Activated CD4-positive, alpha-beta memory T cell treated with anti-CD3 and anti-CD28 coated beads, Interleukin-2, amount 10 ng/mL, durations not matched to agents 7 days and 5 days (primary cell): ENCODE data around the gene TNFRSF19. TPM values are rescaled to one million over a fixed set of nuclear protein-coding genes. Genes with fewer than 3 reads are reported as not detected.

Experiments used
- CTCF ChIA-PET: fragments of 350-600 bp; sonication (Branson Sonifier 250); formaldehyde crosslinking; loops from one replicate; lab custom pipeline; 2021; ENCODE audit warnings: antibody characterized with exemption, inconsistent platforms; lab: Charles Lee
- POLR2A ChIA-PET: fragments of 350-600 bp; sonication (Branson Sonifier 250); formaldehyde crosslinking; loops from one replicate; lab custom pipeline; 2021; ENCODE audit warnings: antibody characterized with exemption; lab: Charles Lee
- DNase-seq: peaks from one replicate; pipeline ENCODE4 v3.0.0-alpha.2; 2020
- H3K27ac Mint-ChIP-seq: one replicate; pipeline ENCODE4 v1.8.0; 2021; ENCODE audit warnings: mild to moderate bottlenecking, mixed read lengths
- H3K27me3 Mint-ChIP-seq: one replicate; pipeline ENCODE4 v1.8.0; 2021; ENCODE audit warnings: mixed read lengths
- H3K36me3 Mint-ChIP-seq: one replicate; pipeline ENCODE4 v1.8.0; 2021; ENCODE audit warnings: low read depth, mixed read lengths
- H3K4me1 Mint-ChIP-seq: one replicate; pipeline ENCODE4 v1.8.0; 2021; ENCODE audit warnings: mixed read lengths
- H3K4me3 Mint-ChIP-seq: one replicate; pipeline ENCODE4 v1.8.0; 2021; ENCODE audit warnings: mild to moderate bottlenecking, mixed read lengths
- H3K9me3 Mint-ChIP-seq: one replicate; pipeline ENCODE4 v1.8.0; 2021; ENCODE audit warnings: mixed read lengths
- total RNA-seq, 2 experiments: library from RNA; stranded (reverse); gene quantifications; one replicate each; pipeline ENCODE4 v1.2.3, GENCODE V29; 2021

Gene TNFRSF19
- total RNA-seq, 2 experiments from 2014 or later, result 0.33 to 0.45 TPM

DNA sequence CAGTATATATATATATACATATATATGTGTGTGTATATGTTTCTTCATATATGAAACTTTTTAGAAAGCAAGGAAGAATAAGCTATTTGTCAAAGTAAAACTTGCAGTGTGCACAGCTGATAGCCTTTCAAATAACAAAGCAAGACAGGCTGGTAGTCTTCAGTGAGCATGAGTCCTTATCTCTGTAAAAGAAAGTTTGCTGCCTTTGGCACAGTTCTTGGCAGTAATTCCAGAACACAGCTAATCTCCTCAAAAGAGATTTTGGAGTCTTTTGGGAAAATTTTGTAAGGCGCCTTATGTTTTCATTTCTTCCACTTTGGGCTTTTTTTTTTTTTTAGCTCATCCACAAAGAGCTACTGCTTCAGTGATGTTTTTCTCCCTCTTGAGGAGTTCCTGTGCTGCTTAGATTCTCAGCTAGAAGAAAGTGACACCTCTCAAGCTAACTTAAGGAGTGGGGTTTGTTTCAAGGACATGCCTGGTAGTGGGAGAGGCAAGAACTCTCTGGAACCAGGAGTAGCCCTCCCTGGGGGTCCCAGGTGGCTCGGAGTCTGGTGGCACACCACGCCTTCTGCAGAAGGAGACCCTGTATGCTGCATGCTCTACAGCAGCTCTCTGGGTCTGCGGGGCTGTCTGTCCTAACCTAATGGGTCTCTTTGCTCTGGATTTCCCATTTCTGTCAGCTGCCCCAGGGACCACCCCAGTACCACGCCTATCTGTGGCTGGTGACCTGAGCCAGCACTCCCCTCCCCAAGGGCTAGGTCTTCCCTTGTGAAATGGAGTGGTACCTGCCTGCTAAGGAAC lies 58.8 kb downstream of the TNFRSF19 start:
- POLR2A ChIA-PET, result no interaction called here

GRCh38 chr13:23629566-23630272 lies 59.5 kb downstream of the TNFRSF19 start:
- Mint-ChIP-seq H3K9me3 (no peaks in the 10 kb centered on the region), H3K4me3 (no peak overlapping the region), H3K4me1 (no peaks in the 10 kb centered on the region), H3K27ac (no peak overlapping the region), H3K36me3 (no peaks in the 10 kb centered on the region), H3K27me3 (peaks cover 5% of the 10 kb centered on the region)
- CTCF ChIA-PET, result no interaction called here
- DNase-seq, result no peak
- POLR2A ChIA-PET, result no interaction called here

More for the DNA sequence above, 58.8 kb downstream of the TNFRSF19 start:
- no peak for DNase-seq
- no peak overlapping the region for H3K27ac Mint-ChIP-seq
- CTCF ChIA-PET, result no interaction called here
- H3K27me3 Mint-ChIP-seq, result peaks cover 5% of the 10 kb centered on the region
- H3K36me3 Mint-ChIP-seq, result no peaks in the 10 kb centered on the region
- H3K4me3 Mint-ChIP-seq, result no peak overlapping the region
- no peaks in the 10 kb centered on the region for H3K9me3 Mint-ChIP-seq
- H3K4me1 Mint-ChIP-seq, result no peaks in the 10 kb centered on the region

DNA sequence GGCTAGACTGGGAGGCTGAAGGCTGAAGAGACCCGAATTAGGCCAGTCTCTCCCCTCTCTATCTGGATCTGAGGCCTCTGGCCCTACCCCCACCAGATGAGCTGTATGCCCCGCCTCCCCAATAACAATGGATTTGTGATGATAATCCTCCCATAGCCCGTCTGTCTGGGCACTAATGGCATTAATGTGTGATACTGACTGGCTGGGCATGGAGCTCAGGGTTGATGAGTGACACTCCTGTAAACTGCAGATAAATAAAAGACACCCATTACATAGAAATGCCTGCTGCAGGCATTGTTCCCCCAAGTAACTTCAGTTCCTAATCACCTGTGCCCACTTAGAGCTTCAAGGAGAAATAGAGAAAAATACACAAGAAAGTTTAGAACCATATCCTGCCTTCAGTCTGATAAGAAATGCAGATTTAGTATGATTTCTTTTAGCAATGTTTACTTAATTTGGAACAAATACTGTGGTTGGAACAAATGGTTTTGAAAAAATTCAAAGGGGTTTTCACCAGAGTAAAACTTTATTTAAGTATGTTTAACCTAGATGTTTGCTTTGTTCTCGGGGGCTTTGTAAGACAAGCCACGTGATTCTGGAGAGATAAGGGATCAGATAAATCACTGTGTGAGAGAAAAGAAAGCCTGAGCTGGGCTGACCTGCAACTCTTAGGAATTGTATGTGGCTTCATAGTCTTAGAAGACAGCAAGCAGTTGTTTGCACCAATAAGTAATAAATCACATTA lies 60.3 kb downstream of the TNFRSF19 start:
- no peak overlapping the region for H3K27ac Mint-ChIP-seq
- ChIA-PET CTCF (no interaction called here), POLR2A (no interaction called here)
- H3K27me3 Mint-ChIP-seq, result peaks cover 5% of the 10 kb centered on the region
- no peak for DNase-seq
- H3K4me1 Mint-ChIP-seq, result no peaks in the 10 kb centered on the region
- no peaks in the 10 kb centered on the region for H3K9me3 Mint-ChIP-seq
- H3K36me3 Mint-ChIP-seq, result no peaks in the 10 kb centered on the region
- no peak overlapping the region for H3K4me3 Mint-ChIP-seq

DNA sequence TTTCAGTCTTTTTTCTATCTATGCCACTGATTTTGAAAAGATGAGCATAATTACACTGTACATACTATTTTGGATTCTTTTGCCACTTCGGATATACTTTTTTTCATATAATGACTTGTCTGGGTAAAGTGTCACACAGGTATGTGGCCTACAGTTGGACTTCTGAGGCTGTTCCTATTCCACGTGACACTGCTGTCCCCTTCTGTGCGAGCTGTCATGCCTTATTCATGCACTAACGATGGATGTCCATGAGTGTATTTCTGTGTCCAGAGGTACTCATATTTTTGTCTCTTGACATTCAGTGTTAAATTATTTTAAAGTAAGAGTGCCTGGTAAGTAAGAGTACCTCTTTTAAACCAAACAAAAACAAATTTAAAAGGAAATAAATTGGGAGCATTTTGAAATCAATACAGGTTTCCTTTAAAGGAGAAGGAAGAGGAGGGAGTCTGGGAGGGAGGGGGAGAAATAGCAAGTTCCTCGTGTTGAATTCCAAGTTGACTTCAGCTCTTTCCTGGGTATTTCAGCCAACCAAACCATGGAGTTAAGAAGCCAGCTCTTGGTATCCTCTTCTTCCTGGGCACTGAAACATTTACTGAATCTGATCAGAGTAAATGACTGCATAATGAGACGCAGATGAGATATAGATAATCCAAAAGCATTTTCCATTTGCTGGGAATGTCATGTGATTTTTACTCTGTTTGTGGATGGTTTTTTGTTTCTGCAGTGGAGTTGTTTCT lies 61.3 kb downstream of the TNFRSF19 start:
- no peak for DNase-seq
- Mint-ChIP-seq H3K36me3 (no peaks in the 10 kb centered on the region), H3K27ac (no peak overlapping the region), H3K4me1 (no peaks in the 10 kb centered on the region), H3K4me3 (no peak overlapping the region), H3K9me3 (no peaks in the 10 kb centered on the region), H3K27me3 (peaks cover 5% of the 10 kb centered on the region)
- POLR2A ChIA-PET, result no interaction called here
- CTCF ChIA-PET, result no interaction called here

- Mint-ChIP-seq H3K4me3 (no peak overlapping the region), H3K36me3 (no peaks in the 10 kb centered on the region), H3K9me3 (no peaks in the 10 kb centered on the region), H3K4me1 (no peaks in the 10 kb centered on the region), H3K27ac (no peak overlapping the region), H3K27me3 (peaks cover 5% of the 10 kb centered on the region)
- CTCF ChIA-PET, result no interaction called here
- POLR2A ChIA-PET, result no interaction called here
- DNase-seq, result no peak
These were observed 61.9 kb downstream of the TNFRSF19 start for GRCh38 chr13:23632048-23632582.

DNA sequence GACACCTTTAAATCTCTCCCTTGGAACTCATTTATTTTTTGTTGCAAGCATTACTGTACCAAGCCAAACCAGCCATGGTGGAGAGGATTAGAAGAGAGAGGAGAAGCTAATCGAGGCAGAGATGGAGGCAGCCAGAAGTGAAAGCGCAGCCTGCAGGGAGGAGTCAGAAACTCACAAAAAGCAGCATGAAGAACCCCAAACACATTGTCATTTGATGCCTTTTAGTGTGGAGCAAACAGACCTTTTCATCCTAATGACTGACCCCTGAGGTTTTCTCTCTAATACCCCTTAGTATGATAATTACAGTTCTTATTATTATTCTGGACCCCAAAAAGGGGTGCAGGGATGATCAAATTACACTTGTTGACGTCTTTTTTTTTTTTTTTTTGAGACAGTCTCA lies 62.5 kb downstream of the TNFRSF19 start:
- POLR2A ChIA-PET, result no interaction called here
- Mint-ChIP-seq H3K9me3 (no peaks in the 10 kb centered on the region), H3K27me3 (peaks cover 5% of the 10 kb centered on the region), H3K4me1 (no peaks in the 10 kb centered on the region), H3K27ac (no peak overlapping the region), H3K36me3 (no peaks in the 10 kb centered on the region), H3K4me3 (no peak overlapping the region)
- DNase-seq, result no peak
- CTCF ChIA-PET, result no interaction called here

DNA sequence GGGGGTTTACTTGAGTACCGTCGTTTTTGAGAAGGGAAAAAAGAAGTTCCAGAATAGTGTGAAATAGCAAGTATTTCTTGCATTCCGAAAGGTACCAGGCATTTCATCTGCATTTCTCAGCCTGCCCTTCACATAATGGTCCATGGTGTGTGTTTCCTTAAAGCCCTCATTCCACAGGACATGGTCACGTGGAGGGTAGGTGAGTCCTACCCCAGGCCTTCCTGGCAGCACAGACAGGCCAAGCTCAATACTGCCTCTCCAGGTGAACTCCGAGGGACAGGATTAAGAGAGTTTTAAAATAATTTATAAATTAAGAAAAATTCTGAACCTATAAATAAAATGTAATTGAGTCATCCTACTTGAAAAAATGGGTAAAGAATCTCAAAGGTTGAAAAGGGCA lies 64.7 kb downstream of the TNFRSF19 start:
- no peak for DNase-seq
- H3K27ac Mint-ChIP-seq, result no peak overlapping the region
- ChIA-PET CTCF (no interaction called here), POLR2A (no interaction called here)
- H3K9me3 Mint-ChIP-seq, result no peaks in the 10 kb centered on the region
- H3K27me3 Mint-ChIP-seq, result no peaks in the 10 kb centered on the region
- no peaks in the 10 kb centered on the region for H3K36me3 Mint-ChIP-seq
- no peaks in the 10 kb centered on the region for H3K4me1 Mint-ChIP-seq
- H3K4me3 Mint-ChIP-seq, result no peak overlapping the region

DNA sequence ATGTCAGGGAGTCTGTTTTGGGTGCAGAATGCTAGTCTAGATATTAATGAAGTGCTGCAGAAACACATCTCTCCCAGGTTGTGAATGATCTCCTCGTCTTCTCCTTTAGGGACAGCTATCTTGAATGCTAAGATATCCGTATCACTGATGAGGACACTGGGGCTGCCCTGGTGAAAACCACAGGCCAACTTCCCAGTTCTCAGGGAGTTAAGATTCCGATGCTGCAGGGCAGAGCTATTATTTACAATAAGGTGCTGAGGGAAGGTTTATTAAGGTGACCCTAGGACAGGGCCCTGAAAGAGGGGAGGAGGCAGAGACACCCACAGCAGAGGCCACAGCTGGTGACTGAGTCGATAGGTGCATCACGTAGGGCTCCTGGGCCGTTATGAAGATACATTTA lies 66.1 kb downstream of the TNFRSF19 start:
- CTCF ChIA-PET, result no interaction called here
- H3K27me3 Mint-ChIP-seq, result no peaks in the 10 kb centered on the region
- H3K4me1 Mint-ChIP-seq, result no peaks in the 10 kb centered on the region
- no peak for DNase-seq
- H3K36me3 Mint-ChIP-seq, result no peaks in the 10 kb centered on the region
- no peaks in the 10 kb centered on the region for H3K9me3 Mint-ChIP-seq
- no peak overlapping the region for H3K27ac Mint-ChIP-seq
- POLR2A ChIA-PET, result no interaction called here
- H3K4me3 Mint-ChIP-seq, result no peak overlapping the region

GRCh38 chr13:23637829-23638228 lies 67.6 kb downstream of the TNFRSF19 start:
- H3K27ac Mint-ChIP-seq, result no peak overlapping the region
- H3K27me3 Mint-ChIP-seq, result no peaks in the 10 kb centered on the region
- CTCF ChIA-PET, result no interaction called here
- H3K4me1 Mint-ChIP-seq, result no peaks in the 10 kb centered on the region
- H3K4me3 Mint-ChIP-seq, result no peak overlapping the region
- H3K36me3 Mint-ChIP-seq, result no peaks in the 10 kb centered on the region
- H3K9me3 Mint-ChIP-seq, result no peaks in the 10 kb centered on the region
- POLR2A ChIA-PET, result no interaction called here
- DNase-seq, result no peak

- ChIA-PET CTCF (no interaction called here), POLR2A (no interaction called here)
- no peak overlapping the region for H3K27ac Mint-ChIP-seq
- no peaks in the 10 kb centered on the region for H3K36me3 Mint-ChIP-seq
- peaks cover 9% of the 10 kb centered on the region for H3K27me3 Mint-ChIP-seq
- no peaks in the 10 kb centered on the region for H3K9me3 Mint-ChIP-seq
- no peak overlapping the region for H3K4me3 Mint-ChIP-seq
- no peaks in the 10 kb centered on the region for H3K4me1 Mint-ChIP-seq
- no peak for DNase-seq
These were observed 69.5 kb downstream of the TNFRSF19 start for GRCh38 chr13:23639674-23640073.

DNA sequence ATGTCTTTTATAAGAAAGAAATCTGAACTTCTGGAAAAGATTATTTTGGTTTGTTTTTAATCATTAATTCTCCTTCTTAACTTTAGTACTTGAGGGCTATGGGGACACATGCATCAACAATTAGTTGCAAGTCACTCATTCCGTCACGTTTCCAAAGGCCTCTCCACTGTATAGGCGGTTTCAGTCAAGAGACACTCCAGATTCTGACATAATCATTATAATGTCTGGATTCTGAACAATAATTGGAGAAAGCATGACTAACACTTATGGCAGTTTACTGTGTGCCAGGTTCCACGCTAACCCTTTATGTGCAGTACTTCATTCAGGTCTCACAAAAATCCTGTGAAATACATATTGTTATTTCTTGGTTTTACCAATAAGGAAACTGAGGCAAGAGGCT lies 71.9 kb downstream of the TNFRSF19 start:
- ChIA-PET CTCF (no interaction called here), POLR2A (no interaction called here)
- no peaks in the 10 kb centered on the region for H3K36me3 Mint-ChIP-seq
- H3K27ac Mint-ChIP-seq, result no peak overlapping the region
- no peaks in the 10 kb centered on the region for H3K9me3 Mint-ChIP-seq
- no peak overlapping the region for H3K4me3 Mint-ChIP-seq
- no peak for DNase-seq
- peaks cover 15% of the 10 kb centered on the region for H3K27me3 Mint-ChIP-seq
- no peaks in the 10 kb centered on the region for H3K4me1 Mint-ChIP-seq

DNA sequence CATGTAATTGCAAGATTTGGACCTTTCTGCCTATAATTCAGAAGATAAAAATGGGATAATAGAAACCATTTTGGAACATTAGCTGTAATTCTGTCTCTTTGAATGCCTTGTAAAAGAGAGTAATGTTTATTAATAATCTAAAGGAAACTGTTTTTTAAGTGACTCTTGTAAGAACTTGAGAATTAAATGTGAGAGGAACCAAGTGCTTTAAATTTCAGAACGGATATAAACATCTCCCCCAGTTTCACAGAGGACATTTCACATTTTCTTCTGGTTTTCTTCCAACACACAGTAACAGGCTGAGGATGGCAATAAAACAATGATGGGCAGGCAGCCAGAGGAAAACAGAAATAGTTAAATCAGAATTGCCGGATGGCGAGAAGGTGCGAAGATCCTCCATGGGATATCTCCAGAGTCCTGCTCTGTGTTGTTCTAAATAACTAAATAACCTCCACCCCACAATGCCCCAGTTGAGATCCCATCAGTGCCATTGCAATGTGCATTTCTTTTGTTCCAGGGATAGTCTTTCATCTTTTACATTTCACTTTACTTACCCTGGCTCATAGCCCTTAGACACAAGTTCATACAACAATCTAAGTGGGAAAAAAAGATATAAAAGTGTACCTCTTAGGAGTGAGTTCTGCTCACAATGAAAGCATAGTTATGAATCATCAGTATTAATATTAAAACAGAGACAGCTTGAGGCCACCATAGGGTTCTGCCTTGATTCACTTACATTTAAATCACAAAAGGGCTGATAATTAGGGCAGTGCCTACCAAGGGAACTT lies 73.3 kb downstream of the TNFRSF19 start:
- CTCF ChIA-PET, result no interaction called here
- H3K36me3 Mint-ChIP-seq, result no peaks in the 10 kb centered on the region
- no peaks in the 10 kb centered on the region for H3K9me3 Mint-ChIP-seq
- POLR2A ChIA-PET, result no interaction called here
- no peak for DNase-seq
- no peak overlapping the region for H3K4me3 Mint-ChIP-seq
- H3K4me1 Mint-ChIP-seq, result no peaks in the 10 kb centered on the region
- no peak overlapping the region for H3K27ac Mint-ChIP-seq
- H3K27me3 Mint-ChIP-seq, result peaks cover 17% of the 10 kb centered on the region
